Gastrocnemius medialis (tissue), 4 donors: ENCODE data around the gene ATP5PB. TPM values are rescaled to one million over a fixed set of nuclear protein-coding genes. Genes with fewer than 3 reads are reported as not detected.
A peak's percentile ranks its signal among the peaks of the same experiment; 100 is the strongest.

Experiments used
- ATAC-seq, 2 donors: fragments of 150-250 bp; one replicate each; pipeline ENCODE4 v1.9.1; 2016
- DNase-seq, 2 donors: peaks; one replicate each; pipeline ENCODE4 v3.0.0-alpha.2; 2019
- H3K27ac ChIP-seq, 4 donors: fragments of 200-600 bp; sonication (generic); 1 replicate in 1 of 4; 2 replicates in 3 of 4; pipeline ENCODE4 v1.5.1; 2016 to 2018; ENCODE audit warnings: mild to moderate bottlenecking in 2 of 4, moderate library complexity in 1 of 4
- H3K27me3 ChIP-seq, 3 donors: fragments of 200-600 bp; sonication (generic) in 2 of 3; 1 replicate in 1 of 3; 2 replicates in 2 of 3; pipeline versions ENCODE4 v1.5.1 to v1.6.0; 2016 to 2019; ENCODE audit warnings: mild to moderate bottlenecking in 1 of 3, moderate library complexity in 1 of 3
- H3K36me3 ChIP-seq, 2 donors: fragments of 200-600 bp; sonication (generic) in 1 of 2; one replicate each; pipeline ENCODE4 v1.5.1; 2017 to 2018
- H3K4me1 ChIP-seq, 2 donors: fragments of 200-600 bp; sonication (generic) in 1 of 2; one replicate each; pipeline ENCODE4 v1.5.1; 2016 to 2017; ENCODE audit warnings: mild to moderate bottlenecking in 2 of 2
- H3K4me3 ChIP-seq, 4 donors: fragments of 200-600 bp; sonication (generic) in 3 of 4; 1 replicate in 1 of 4; 2 replicates in 3 of 4; pipeline ENCODE4 v1.5.1; 2016 to 2019; ENCODE audit warnings: mild to moderate bottlenecking in 2 of 4
- H3K9me3 ChIP-seq, 3 donors: fragments of 200-600 bp; sonication (generic) in 2 of 3; 1 replicate in 1 of 3; 2 replicates in 2 of 3; pipeline ENCODE4 v1.5.1; 2016 to 2019
- CTCF ChIP-seq, 5 experiments: fragments of 450-650 bp in 3 of 5; fragments of 200-600 bp in 2 of 5; sonication (generic) in 2 of 5; IDR thresholded peaks in 4 of 5; conservative IDR thresholded peaks in 1 of 5; 1 replicate in 4 of 5; 2 replicates in 1 of 5; pipeline ENCODE4 v1.5.1; 2016 to 2019; ENCODE audit warnings: antibody characterized with exemption in 5 of 5, mild to moderate bottlenecking in 3 of 5, moderate library complexity in 3 of 5
- POLR2A ChIP-seq, 2 donors: fragments of 450-650 bp; IDR thresholded peaks; one replicate each; pipeline ENCODE4 v1.6.1; 2017; ENCODE audit warnings: antibody characterized with exemption in 2 of 2, mild to moderate bottlenecking in 2 of 2, moderate library complexity in 2 of 2
- in situ Hi-C, 4 donors: fragments of 200-750 bp; cut with MboI; loops; one replicate each; pipeline versions ENCODE4 v1.15.0 to v1.8.0; 2017; ENCODE audit warnings: low sequenced_read_pairs in 4 of 4
- intact Hi-C: fragments of 100-400 bp; cut with DNase I; formaldehyde crosslinking; loops from one replicate; pipeline ENCODE4 v1.15.1; 2023; ENCODE audit warnings: low total_unique reads
- total RNA-seq, 4 donors: library from RNA; depleted of rRNA; stranded (reverse); fragments of >200 nt; gene quantifications; one replicate each; pipeline versions ENCODE4 v1.1.0 to v1.2.3, GENCODE V29; 2016

Gene ATP5PB
- total RNA-seq, 4 donors from 2014 or later = 232 to 350 (median 266) TPM

DNA sequence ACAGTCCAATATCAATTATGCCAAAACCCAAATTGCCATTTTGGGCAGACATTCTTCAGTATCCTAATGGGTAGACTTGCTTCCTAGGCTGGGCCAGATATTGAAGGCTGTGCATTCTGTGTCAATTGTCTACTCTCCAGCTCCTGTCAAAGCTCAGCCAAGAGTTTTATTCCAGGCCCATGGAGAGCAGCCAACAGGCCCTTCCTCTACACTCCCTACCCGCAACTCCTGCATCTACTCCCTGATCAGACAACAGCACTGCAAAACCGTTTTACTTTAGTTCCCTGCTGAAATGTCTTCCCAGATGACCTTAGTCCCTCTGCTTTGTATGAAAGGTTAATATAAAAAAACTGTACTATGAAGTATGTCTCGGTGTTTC is 60.7 kb downstream of the ATP5PB start:
- no peaks in the 10 kb centered on the region for H3K36me3 ChIP-seq
- H3K4me1 ChIP-seq = peaks cover 17 to 35% of the 10 kb centered on the region in 2 donors
- H3K27ac ChIP-seq = peak overlapping the region; percentile 12 to 29 (median 20)
- H3K27me3 ChIP-seq = no peaks in the 10 kb centered on the region
- no peaks in the 10 kb centered on the region for H3K9me3 ChIP-seq
- no peak for DNase-seq
- no peak overlapping the region for H3K4me3 ChIP-seq
- intact Hi-C loops = no loop called here
- ATAC-seq = no peak
- no peak for TF ChIP-seq CTCF (IDR thresholded peaks at IDR 0.05 in 4 of 5, conservative IDR thresholded peaks at IDR 0.05 in 1 of 5)
- TF ChIP-seq POLR2A (IDR thresholded peaks at IDR 0.05) = no peak
- in situ Hi-C loops = loop anchor here (5.0 to 10.0 kb wide), 4 partner anchors 115 to 152 kb away; no protein-coding TSS in a partner anchor

DNA sequence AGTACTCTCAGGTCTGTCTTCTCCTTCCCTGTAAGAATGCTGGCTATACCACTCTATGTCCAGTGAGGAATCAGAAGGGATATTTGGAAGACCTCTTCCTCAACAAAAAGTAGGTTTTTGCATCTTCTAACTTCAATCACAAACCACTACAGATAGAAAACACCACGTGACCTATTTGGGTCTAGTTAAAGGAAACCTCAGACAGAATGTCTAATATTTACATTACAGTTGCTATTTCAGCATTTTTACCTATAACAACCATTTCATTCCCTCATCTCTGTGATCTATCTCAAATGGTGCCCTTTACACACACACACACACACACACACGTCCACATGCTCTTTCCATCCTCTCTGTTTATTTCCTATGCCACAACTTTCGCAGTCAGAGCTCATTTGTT is 62.1 kb downstream of the ATP5PB start:
- in situ Hi-C loops = no loop called here
- peaks cover 31 to 36% of the 10 kb centered on the region in 2 donors for H3K4me1 ChIP-seq

More for the DNA sequence above, 62.1 kb downstream of the ATP5PB start:
- intact Hi-C loops = no loop called here
- TF ChIP-seq CTCF (IDR thresholded peaks at IDR 0.05 in 4 of 5, conservative IDR thresholded peaks at IDR 0.05 in 1 of 5) = no peak
- TF ChIP-seq POLR2A (IDR thresholded peaks at IDR 0.05) = no peak
- no peaks in the 10 kb centered on the region for H3K36me3 ChIP-seq
- no peaks in the 10 kb centered on the region for H3K27me3 ChIP-seq
- no peaks in the 10 kb centered on the region for H3K9me3 ChIP-seq
- ATAC-seq (no peak), DNase-seq (no peak)
- no peak overlapping the region for H3K27ac ChIP-seq
- H3K4me3 ChIP-seq = no peak overlapping the region

Other genes with a start within 250 kb of the ATP5PB start
- gene DENND2D, start 248.8 kb upstream of the ATP5PB start, total RNA-seq = 1 to 10 TPM in 1 of 4 donors, under 1 TPM in 3; 0.19 to 1.2 (median 0.88) TPM
- 1 to 10 TPM in 2 of 4 donors, under 1 TPM in 1, not detected in 1; 0.40 to 2.3 (median 1.9) TPM for gene CHI3L2, start 221.8 kb upstream of the ATP5PB start, total RNA-seq
- gene CHIA, start 158.6 kb upstream of the ATP5PB start, total RNA-seq = not detected
- under 1 TPM in 3 of 4 donors, not detected in 1; 0.12 to 0.66 (median 0.38) TPM for gene OVGP1, start 21.7 kb upstream of the ATP5PB start, total RNA-seq
- gene WDR77, start 208 bp upstream of the ATP5PB start, total RNA-seq = 10 to 100 TPM; 53.3 to 59.2 (median 56.7) TPM
- gene C1orf162, start 24.5 kb downstream of the ATP5PB start, total RNA-seq = 1 to 10 TPM; 1.9 to 7.8 (median 6.9) TPM
- gene ADORA3, start 54.2 kb downstream of the ATP5PB start, total RNA-seq = 1 to 10 TPM; 1.0 to 4.1 (median 2.1) TPM
- under 1 TPM in 3 of 4 donors, not detected in 1; 0.51 to 0.67 (median 0.55) TPM for gene TMIGD3, start 54.2 kb downstream of the ATP5PB start, total RNA-seq
- gene RAP1A, start 170.3 kb downstream of the ATP5PB start, total RNA-seq = 10 to 100 TPM; 49.4 to 72.1 (median 57.9) TPM